GM19193 (cell line): ENCODE measurements around the gene IRF7.

Experiments used
- POLR2A ChIP-seq: IDR thresholded peaks from 4 replicates; pipeline ENCODE4 v1.6.1; 2011; ENCODE audit not compliant: insufficient read depth, insufficient read length; ENCODE audit errors: extremely low read depth

The IRF7 gene

GRCh38 chr11:615504-616319 is at the start of gene IRF7:
Gene IRF7 (minus strand): TSS chr11:615950. CDS start chr11:615364, 586 bp downstream.
- TF ChIP-seq POLR2A: peak; percentile 99

DNA sequence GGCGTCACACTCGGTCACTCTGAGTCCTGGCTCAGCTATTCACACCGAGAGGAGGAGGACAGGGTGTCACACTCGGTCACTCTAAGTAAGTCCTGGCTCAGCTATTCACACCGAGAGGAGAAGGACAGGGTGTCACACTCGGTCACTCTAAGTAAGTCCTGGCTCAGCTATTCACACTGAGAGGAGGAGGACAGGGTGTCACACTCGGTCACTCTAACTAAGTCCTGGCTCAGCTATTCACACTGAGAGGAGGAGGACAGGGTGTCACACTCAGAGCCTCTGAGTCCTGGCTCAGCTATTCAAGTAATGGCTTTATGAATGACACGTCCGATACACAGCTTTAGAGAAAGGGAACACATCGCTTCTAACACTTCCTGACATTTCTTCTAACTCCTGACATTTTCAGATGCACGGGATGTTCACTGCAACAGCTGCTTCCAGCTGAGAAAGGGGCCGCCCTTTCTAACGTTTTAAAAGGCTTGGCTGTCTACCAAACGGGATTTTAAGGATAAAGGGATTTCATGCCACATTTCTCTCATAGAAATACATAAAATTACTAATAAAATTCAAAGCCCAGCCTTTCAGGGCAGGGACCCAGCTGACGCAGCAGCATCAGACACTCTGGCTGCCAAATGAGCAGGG is 49.4 kb upstream of the IRF7 start:
- no peak for TF ChIP-seq POLR2A

DNA sequence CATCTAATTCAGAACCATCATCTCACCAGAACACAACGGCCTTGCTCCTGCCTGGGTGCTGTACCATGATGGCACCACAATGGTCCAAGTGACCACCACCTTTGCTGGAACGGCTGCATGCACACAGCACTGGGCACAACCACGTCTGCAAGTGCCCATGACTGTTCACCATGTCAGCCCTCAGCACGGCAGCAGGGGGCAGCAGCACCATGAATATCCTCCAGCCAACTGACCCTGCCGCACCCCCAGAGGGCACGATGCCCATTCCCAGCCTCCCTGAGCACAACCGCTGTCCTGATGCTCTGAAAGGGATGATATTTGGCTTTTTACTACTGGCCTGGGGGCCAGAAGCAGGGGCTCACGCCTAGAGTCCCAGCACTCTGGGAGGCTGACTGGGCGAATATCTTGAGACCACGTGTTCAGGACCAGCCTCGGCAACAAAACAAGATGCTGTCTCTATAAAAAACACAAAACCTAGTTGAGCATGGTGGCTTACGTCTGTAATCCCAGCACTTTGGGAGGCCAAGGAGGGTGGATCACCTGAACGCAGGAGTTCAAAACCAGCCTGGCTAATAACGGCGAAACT is 47.0 kb upstream of the IRF7 start:
- no peak for TF ChIP-seq POLR2A

DNA sequence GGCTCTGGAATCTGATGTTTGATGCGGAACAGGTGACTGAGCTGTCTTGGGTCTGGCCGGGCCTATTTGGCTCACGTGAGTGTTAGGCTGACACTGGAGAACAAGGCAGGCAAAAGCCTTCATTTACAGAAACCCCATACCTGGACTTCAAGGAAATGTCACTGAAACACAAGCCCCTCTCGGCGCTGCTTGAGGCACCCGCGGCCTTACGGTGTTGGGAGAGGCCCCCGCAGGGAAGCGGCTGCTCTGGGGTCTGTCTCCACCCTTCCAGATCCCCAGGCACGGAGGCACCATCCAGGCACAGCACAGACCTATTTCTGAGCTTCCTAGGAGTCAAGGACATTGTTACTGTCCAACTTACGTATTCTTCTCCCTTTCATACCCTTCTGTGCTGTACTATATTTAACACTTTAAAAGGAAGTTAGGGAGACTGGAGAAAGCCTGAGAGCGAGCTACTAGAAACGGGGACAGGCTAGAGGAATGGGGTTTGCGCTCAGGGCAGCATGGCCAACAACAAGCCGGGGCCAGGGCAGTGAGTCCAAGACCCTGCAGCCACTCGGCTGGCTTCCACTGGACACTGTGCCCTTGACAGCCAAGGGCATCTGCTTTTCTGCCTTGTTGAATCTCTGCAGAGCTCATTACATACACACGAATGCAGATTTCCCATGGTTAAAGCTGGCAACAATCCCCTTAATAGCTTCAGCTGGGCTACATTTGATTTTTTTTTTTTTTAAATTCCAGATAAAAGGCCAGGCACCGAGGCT is 45.1 kb upstream of the IRF7 start:
- TF ChIP-seq POLR2A: no peak

GRCh38 chr11:660281-660680 is 44.5 kb upstream of the IRF7 start:
- no peak for TF ChIP-seq POLR2A

DNA sequence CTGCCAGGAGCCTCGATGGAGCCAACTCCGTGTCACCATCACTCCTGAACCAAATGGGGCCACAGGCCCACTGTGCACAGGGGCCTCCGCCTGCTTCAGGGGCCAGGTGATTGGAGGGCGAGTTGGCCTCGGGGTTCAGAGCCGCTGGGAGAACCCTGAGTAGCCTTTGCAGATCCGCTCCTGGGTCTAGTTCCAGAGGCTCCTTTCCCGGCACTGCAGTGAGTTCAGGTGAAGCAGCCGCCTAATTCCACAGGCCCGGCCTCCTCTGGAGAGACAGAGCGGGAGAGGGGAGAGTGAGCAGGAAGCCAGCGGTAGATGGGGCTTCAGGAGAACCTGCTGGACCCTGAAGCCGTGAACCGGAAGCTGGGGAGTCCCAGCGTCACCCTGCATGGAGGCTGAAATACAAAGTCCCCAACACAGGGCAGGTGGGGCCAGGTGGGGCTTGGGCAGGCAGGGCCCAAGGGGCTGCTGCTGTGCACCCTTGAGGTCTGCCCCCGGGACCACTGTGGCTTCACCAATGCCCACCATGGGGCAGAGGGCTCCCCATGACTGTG is 43.9 kb upstream of the IRF7 start:
- no peak for TF ChIP-seq POLR2A

DNA sequence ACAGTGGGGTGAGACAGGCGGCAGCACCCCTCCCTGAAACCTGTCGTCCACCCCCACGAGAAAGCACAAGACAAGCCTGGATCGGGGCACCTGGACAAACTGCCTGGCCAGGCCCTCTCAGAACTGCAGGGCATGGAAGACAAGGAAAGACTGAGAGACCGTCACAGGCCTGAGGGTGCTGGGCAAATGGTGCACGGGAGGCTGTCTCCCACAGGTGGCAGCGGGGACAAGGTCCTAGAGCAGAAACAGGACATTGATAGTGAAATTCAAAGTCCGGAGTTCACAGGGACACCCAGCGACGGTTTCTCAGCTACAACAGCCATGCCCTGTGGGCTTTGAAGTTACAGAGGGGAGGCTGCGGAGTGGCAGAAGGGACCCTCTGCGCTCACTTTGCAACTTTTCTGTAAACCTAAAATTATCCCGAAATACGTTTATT is 42.0 kb upstream of the IRF7 start:
- no peak for TF ChIP-seq POLR2A

- TF ChIP-seq POLR2A: no peak
These were observed 41.1 kb upstream of the IRF7 start for GRCh38 chr11:656866-657265.

DNA sequence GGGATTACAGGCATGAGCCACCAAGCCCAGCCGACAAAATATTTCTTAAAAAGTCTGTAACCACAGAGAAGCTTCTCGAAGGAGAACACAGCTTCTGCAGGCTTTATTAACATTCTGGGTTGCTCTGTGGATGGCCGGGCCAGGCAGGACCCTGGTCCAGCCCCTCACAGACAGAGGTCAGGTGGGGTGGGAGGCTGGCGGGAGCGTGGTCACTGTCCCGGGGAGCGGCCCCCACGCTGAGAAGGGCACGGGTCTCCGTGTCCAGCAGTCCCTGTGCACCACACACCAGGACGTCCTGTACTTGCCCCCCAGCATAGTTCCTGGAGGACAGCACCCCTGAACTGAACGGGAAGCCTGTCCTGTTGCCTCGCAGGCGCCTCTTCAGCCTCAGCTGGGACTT is 40.7 kb upstream of the IRF7 start:
- no peak for TF ChIP-seq POLR2A

GRCh38 chr11:655036-655726 is 39.4 kb upstream of the IRF7 start:
- TF ChIP-seq POLR2A: no peak

DNA sequence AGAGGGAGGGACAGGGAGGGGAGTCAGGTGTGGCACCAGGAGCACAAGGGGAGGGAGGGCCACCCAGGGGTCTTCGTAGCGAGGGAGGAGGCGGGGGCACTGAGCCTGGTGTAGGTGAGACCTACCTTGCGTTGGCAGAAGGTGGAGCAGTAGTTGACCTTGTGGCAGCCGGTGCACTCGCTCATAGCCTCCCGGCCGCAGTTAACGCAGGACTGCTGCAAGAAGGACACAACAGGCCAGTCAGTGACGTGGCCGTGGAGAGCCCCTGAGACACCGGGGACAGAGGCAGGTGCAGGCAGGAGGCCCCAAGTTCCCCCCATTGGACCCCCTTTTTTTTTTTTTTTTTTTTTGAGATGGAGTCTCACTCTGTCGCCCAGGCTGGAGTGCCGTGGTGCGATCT is 38.1 kb upstream of the IRF7 start:
- TF ChIP-seq POLR2A: no peak

DNA sequence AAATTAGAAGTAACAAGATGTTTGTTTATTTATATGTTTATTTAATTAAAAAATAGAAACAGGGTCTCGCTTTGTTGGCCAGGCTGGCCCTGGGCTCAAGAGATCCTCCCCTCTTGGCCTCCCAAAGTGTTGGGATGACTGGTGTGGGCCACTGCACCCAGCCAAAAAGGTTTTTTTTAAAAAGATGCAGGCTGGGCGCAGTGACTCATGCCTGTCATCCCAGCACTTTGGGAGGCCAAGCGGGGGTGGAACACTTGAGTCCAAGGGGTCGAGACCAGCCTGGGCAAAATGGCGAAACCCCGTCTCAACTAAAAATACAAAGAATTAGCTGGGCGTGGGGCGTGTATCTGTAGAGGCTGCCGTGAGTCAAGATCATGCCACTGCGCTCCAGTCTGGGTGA is 34.7 kb upstream of the IRF7 start:
- TF ChIP-seq POLR2A: no peak

DNA sequence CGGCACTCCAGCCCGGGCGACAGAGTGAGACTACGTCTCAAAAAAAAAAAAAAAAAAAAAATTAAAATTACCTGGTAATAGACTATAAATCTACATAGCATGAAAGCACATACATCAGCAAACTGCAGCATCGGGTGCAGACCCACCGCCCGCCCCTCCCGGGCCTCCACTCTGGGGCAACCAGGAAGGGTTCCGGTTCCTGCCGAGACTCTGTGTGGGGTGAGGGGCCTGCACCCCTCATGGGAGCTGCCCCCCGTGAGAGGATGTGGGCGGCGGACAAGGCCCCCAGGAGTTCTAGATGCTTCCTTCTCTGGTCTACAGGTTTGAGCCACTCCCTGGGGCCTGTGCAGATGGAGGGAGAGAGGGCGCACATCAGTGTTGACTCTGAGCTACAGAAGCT is 30.5 kb upstream of the IRF7 start:
- no peak for TF ChIP-seq POLR2A

DNA sequence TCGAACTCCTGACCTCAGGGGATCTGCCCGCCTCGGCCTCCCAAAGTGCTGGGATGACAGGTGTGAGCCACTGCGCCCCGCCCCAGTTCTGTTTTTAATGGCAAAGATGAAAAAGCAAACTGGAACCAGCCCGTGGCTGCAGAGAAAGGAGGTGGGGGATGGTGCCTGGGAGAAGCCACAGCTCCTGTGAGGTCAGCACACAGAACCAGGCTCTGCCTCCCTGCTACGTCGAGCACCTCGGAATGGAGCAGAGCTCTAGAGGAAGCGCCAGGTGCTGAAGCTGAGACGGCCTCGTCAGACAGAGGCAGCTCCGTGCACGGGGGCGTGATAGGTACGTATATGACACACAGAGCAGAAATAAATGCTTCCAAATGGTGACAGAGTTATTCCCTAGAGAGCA is 29.8 kb upstream of the IRF7 start:
- TF ChIP-seq POLR2A: no peak
